Testis (tissue), 2 donors: Measurements from ENCODE around the gene OSM.

Experiments
- CTCF ChIP-seq, 3 experiments: fragments of 450-650 bp in 2 of 3; fragments of 200-600 bp in 1 of 3; sonication (generic) in 1 of 3; IDR thresholded peaks; one replicate each; pipeline ENCODE4 v1.5.1; 2016 to 2019; ENCODE audit warnings: antibody characterized with exemption in 3 of 3, mild to moderate bottlenecking in 2 of 3, moderate library complexity in 1 of 3
- POLR2A ChIP-seq: fragments of 450-650 bp; IDR thresholded peaks from one replicate; pipeline ENCODE4 v1.6.1; 2017; ENCODE audit warnings: antibody characterized with exemption, mild to moderate bottlenecking, moderate library complexity

DNA sequence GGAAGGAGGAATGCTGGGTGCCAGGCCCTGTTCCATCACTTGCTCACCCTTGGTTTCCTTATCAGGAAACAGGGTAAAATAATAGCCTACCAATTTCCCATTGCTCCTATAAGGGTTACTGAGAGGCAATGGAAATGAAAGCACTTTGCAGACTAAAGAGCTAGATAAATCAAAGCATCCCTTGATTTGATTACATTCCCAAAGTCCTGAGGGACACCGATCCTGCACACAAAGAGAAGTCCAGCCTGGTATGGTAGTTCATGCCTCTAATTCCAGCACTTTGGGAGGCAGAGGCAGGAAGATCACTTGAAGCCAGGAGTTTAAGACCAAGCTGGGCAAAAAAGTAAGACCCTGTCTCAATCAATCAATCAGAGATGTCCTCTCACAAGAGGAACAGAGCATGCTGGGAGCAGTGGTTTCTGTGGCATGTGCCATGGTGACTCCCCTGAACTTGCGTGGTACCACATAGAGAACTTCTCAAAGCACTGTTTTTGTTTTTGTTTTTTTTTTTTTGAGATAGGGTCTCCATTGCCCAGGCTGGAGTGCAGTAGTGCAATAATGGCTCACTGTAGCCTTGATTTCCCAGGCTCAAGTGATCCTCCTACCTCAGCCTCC, 49.4 kb upstream of the OSM start:
- TF ChIP-seq POLR2A: no peak
- TF ChIP-seq CTCF (IDR thresholded peaks at IDR 0.05): no peak
